ENCODE results near the gene CYP2A7. TPM values are rescaled to one million over a fixed set of nuclear protein-coding genes. Genes with fewer than 3 reads are reported as not detected.
"Not testable (repeated sequence)": the region's sequence is repeated elsewhere in the genome, so short reads cannot be mapped to it uniquely, and the experiment has no call there.

CYP2A7 gene
- total and polyA plus RNA-seq, 9 donors = 0.05 to 0.19 TPM; not detected in 7

DNA sequence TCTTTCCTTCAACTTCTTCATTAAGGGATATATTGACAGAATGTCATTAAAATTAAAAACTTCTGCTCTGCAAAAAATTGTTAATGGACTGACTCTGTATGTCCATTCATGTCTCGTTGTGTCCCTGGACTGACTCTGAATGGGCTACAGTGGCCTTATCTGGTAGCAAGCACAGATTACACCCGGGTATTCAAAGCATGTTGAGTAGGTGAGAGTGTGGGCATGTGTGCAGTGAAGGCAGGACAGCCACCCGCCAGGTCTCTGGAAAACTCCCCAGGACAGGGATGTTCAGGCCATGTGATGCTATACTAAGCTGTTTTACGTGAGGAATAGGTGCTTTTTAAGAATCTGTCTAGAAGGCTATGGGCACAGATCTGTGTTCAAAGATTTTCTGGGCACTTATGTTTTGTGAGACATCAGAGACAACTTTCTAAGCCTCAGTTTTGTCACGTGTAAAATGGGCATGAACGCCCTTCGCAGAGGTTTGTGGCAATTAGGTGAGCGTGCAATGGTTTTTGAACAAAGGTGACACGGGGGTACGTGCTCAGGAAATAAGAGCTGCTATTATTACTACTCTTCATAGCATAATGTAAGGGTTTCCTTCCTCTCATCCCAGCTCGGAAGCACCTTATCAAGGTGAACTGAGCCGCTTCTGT, 38.9 kb downstream of the CYP2A7 start:
- not testable (repeated sequence) for H3K36me3 ChIP-seq (ENCODE audit: control insufficient read depth, insufficient read depth, low read length); DNase-seq; H3K27ac ChIP-seq (ENCODE audit: low read length); H3K4me1 ChIP-seq (ENCODE audit: control insufficient read depth, insufficient read depth, low read length); H3K4me3 ChIP-seq (ENCODE audit: low read length); H3K27me3 ChIP-seq (ENCODE audit: control insufficient read depth, insufficient read depth, low read length); H3K9me3 ChIP-seq (replicated peaks; ENCODE audit: control insufficient read depth, low read depth, low read length)
- WGBS (ENCODE audit: insufficient coverage) = 26% methylated on average over 4 of the region's 12 CpGs

- WGBS (ENCODE audit: insufficient coverage) = no CpG with 5 or more reads among the region's 3 CpGs
- not testable (repeated sequence) for H3K4me1 ChIP-seq (ENCODE audit: control insufficient read depth, insufficient read depth, low read length); H3K36me3 ChIP-seq (ENCODE audit: control insufficient read depth, insufficient read depth, low read length); H3K27ac ChIP-seq (ENCODE audit: low read length); DNase-seq; H3K9me3 ChIP-seq (replicated peaks; ENCODE audit: control insufficient read depth, low read depth, low read length); H3K27me3 ChIP-seq (ENCODE audit: control insufficient read depth, insufficient read depth, low read length); H3K4me3 ChIP-seq (ENCODE audit: low read length)
Measured at GRCh38 chr19:40842012-40842411, 40.0 kb downstream of the CYP2A7 start.

DNA sequence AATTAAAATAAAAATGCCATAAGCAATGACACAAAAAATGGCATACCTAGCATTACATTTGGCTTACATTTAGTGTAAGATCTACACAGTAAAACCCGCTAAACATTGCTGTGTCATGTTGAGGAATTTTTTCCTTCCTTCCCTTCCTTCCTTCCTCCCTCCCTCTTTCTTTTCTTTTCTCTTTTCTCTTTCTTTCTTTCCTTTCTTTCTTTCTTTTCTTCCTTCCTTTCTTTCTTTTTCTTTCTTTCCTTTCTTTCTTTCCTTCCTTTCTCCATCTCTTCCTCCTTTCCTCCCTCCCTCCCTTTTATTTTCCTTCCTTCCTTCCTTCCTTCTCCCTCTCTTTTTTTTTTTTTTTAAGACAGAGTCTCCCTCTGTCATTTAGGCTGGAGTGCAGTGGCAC, 43.6 kb downstream of the CYP2A7 start:
- H3K27ac ChIP-seq (ENCODE audit: low read length); H3K4me1 ChIP-seq (ENCODE audit: control insufficient read depth, insufficient read depth, low read length); DNase-seq; H3K4me3 ChIP-seq (ENCODE audit: low read length); H3K9me3 ChIP-seq (replicated peaks; ENCODE audit: control insufficient read depth, low read depth, low read length); H3K36me3 ChIP-seq (ENCODE audit: control insufficient read depth, insufficient read depth, low read length); H3K27me3 ChIP-seq (ENCODE audit: control insufficient read depth, insufficient read depth, low read length): not testable (repeated sequence)
- 71% methylated on average over 1 of the region's 1 CpG for whole genome bisulfite sequencing (ENCODE audit: insufficient coverage)

- 80% methylated on average over 2 of the region's 6 CpGs for WGBS (ENCODE audit: insufficient coverage)
- Histone ChIP-seq H3K36me3 (ENCODE audit: control insufficient read depth, insufficient read depth, low read length) (no peaks in the 10 kb centered on the region), H3K27me3 (ENCODE audit: control insufficient read depth, insufficient read depth, low read length) (no peaks in the 10 kb centered on the region), H3K4me1 (ENCODE audit: control insufficient read depth, insufficient read depth, low read length) (no peaks in the 10 kb centered on the region), H3K9me3 (replicated peaks; ENCODE audit: control insufficient read depth, low read depth, low read length) (no peaks in the 10 kb centered on the region), H3K4me3 (ENCODE audit: low read length) (no peak overlapping the region), H3K27ac (ENCODE audit: low read length) (no peak overlapping the region)
- DNase-seq = no peak
Measured at GRCh38 chr19:40836754-40837429, 45.1 kb downstream of the CYP2A7 start.

GRCh38 chr19:40833728-40834533, 48.1 kb downstream of the CYP2A7 start:
- H3K9me3 ChIP-seq (replicated peaks; ENCODE audit: control insufficient read depth, low read depth, low read length); H3K4me3 ChIP-seq (ENCODE audit: low read length); H3K36me3 ChIP-seq (ENCODE audit: control insufficient read depth, insufficient read depth, low read length); H3K27me3 ChIP-seq (ENCODE audit: control insufficient read depth, insufficient read depth, low read length); DNase-seq; H3K27ac ChIP-seq (ENCODE audit: low read length); H3K4me1 ChIP-seq (ENCODE audit: control insufficient read depth, insufficient read depth, low read length): not testable (repeated sequence)
- WGBS (ENCODE audit: insufficient coverage) = no CpG with 5 or more reads among the region's 7 CpGs

- H3K9me3 ChIP-seq (replicated peaks; ENCODE audit: control insufficient read depth, low read depth, low read length); DNase-seq; H3K4me3 ChIP-seq (ENCODE audit: low read length); H3K36me3 ChIP-seq (ENCODE audit: control insufficient read depth, insufficient read depth, low read length); H3K27ac ChIP-seq (ENCODE audit: low read length); H3K4me1 ChIP-seq (ENCODE audit: control insufficient read depth, insufficient read depth, low read length); H3K27me3 ChIP-seq (ENCODE audit: control insufficient read depth, insufficient read depth, low read length): not testable (repeated sequence)
- WGBS (ENCODE audit: insufficient coverage) = no CpG with 5 or more reads among the region's 4 CpGs
Measured at GRCh38 chr19:40832431-40832790, 49.6 kb downstream of the CYP2A7 start.

GRCh38 chr19:40831502-40832430, 50.3 kb downstream of the CYP2A7 start:
- WGBS (ENCODE audit: insufficient coverage) = no CpG with 5 or more reads among the region's 7 CpGs

GRCh38 chr19:40830741-40831140, 51.3 kb downstream of the CYP2A7 start:
- not testable (repeated sequence) for H3K27me3 ChIP-seq (ENCODE audit: control insufficient read depth, insufficient read depth, low read length); H3K9me3 ChIP-seq (replicated peaks; ENCODE audit: control insufficient read depth, low read depth, low read length); H3K4me1 ChIP-seq (ENCODE audit: control insufficient read depth, insufficient read depth, low read length); H3K4me3 ChIP-seq (ENCODE audit: low read length); H3K27ac ChIP-seq (ENCODE audit: low read length); DNase-seq; H3K36me3 ChIP-seq (ENCODE audit: control insufficient read depth, insufficient read depth, low read length)
- 90% methylated on average over 9 of the region's 16 CpGs for WGBS (ENCODE audit: insufficient coverage)

More at GRCh38 chr19:40831502-40832430, 50.3 kb downstream of the CYP2A7 start:
- H3K9me3 ChIP-seq (replicated peaks; ENCODE audit: control insufficient read depth, low read depth, low read length) = no peaks in the 10 kb centered on the region
- peaks cover 4% of the 10 kb centered on the region for H3K36me3 ChIP-seq (ENCODE audit: control insufficient read depth, insufficient read depth, low read length)
- no peak overlapping the region for H3K27ac ChIP-seq (ENCODE audit: low read length)
- no peaks in the 10 kb centered on the region for H3K4me1 ChIP-seq (ENCODE audit: control insufficient read depth, insufficient read depth, low read length)
- H3K27me3 ChIP-seq (ENCODE audit: control insufficient read depth, insufficient read depth, low read length) = no peaks in the 10 kb centered on the region
- DNase-seq = peak; percentile 80
- no peak overlapping the region for H3K4me3 ChIP-seq (ENCODE audit: low read length)

- H3K36me3 ChIP-seq (ENCODE audit: control insufficient read depth, insufficient read depth, low read length) = peaks cover 6% of the 10 kb centered on the region
- H3K9me3 ChIP-seq (replicated peaks; ENCODE audit: control insufficient read depth, low read depth, low read length) = no peaks in the 10 kb centered on the region
- H3K4me1 ChIP-seq (ENCODE audit: control insufficient read depth, insufficient read depth, low read length) = no peaks in the 10 kb centered on the region
- no peaks in the 10 kb centered on the region for H3K27me3 ChIP-seq (ENCODE audit: control insufficient read depth, insufficient read depth, low read length)
- no peak overlapping the region for H3K27ac ChIP-seq (ENCODE audit: low read length)
- no peak overlapping the region for H3K4me3 ChIP-seq (ENCODE audit: low read length)
- DNase-seq = no peak
Measured at GRCh38 chr19:40829205-40829604, 52.8 kb downstream of the CYP2A7 start.
